ENCODE measurements around the gene DNAJC27. TPM values are rescaled to one million over a fixed set of nuclear protein-coding genes. Genes with fewer than 3 reads are reported as not detected.

Gene DNAJC27
- total and polyA plus RNA-seq, 7 donors: 3.3 to 8.2 (median 7.1) TPM

GRCh38 chr2:24994146-24994724 is 22.5 kb upstream of the DNAJC27 start:
- Histone ChIP-seq H3K4me3 (no peak overlapping the region), H3K9me3 (no peaks in the 10 kb centered on the region), H3K27ac (no peak overlapping the region), H3K4me1 (peaks cover 15% of the 10 kb centered on the region), H3K27me3 (ENCODE audit: insufficient read depth in 3 of 3, low read length in 2 of 3) (no peaks in the 10 kb centered on the region), H3K36me3 (ENCODE audit: insufficient read depth in 1 of 2, low read depth in 1 of 2) (no peaks in the 10 kb centered on the region)
- whole genome bisulfite sequencing, 3 donors: 44 to 61% (median 59%) methylated on average over 1 of the region's 1 CpG
- DNase-seq (no peak), ATAC-seq (no peak)
- intact Hi-C loops (cut with DNase I): loop anchor here in 1 of 2 donors (5.0 kb wide), 1 partner anchor 43 kb away; no protein-coding TSS in a partner anchor
- no peak for TF ChIP-seq CTCF (IDR thresholded peaks at IDR 0.05)

- WGBS, 3 donors: 42 to 59% (median 50%) methylated on average over 6 of the region's 6 CpGs
- intact Hi-C loops (cut with DNase I): loop anchor here in 1 of 2 donors (5.0 kb wide), 1 partner anchor 44 kb away; no protein-coding TSS in a partner anchor
- Histone ChIP-seq H3K36me3 (ENCODE audit: insufficient read depth in 1 of 2, low read depth in 1 of 2) (no peaks in the 10 kb centered on the region), H3K4me1 (peaks cover 15% of the 10 kb centered on the region), H3K4me3 (no peak overlapping the region), H3K27ac (no peak overlapping the region), H3K27me3 (ENCODE audit: insufficient read depth in 3 of 3, low read length in 2 of 3) (no peaks in the 10 kb centered on the region), H3K9me3 (no peaks in the 10 kb centered on the region)
- peak in 1 of 4 donors; percentile 33 for ATAC-seq
- no peak for DNase-seq
- TF ChIP-seq CTCF (IDR thresholded peaks at IDR 0.05): no peak
These were observed 21.8 kb upstream of the DNAJC27 start for GRCh38 chr2:24993406-24994145.

- no peak for DNase-seq
- intact Hi-C loops (cut with DNase I): loop anchor here in 1 of 2 donors (5.0 kb wide), 1 partner anchor 206 kb away; no protein-coding TSS in a partner anchor
- peak in 2 of 4 donors; percentile 61 to 65 for ATAC-seq
- H3K4me1 ChIP-seq: no peaks in the 10 kb centered on the region
- TF ChIP-seq CTCF (IDR thresholded peaks at IDR 0.05): no peak
- H3K4me3 ChIP-seq: no peak overlapping the region
- H3K9me3 ChIP-seq: no peaks in the 10 kb centered on the region
- no peaks in the 10 kb centered on the region for H3K27me3 ChIP-seq (ENCODE audit: insufficient read depth in 3 of 3, low read length in 2 of 3)
- no peaks in the 10 kb centered on the region for H3K36me3 ChIP-seq (ENCODE audit: insufficient read depth in 1 of 2, low read depth in 1 of 2)
- 11 to 22% (median 14%) methylated on average over 3 of the region's 3 CpGs for WGBS, 3 donors
- no peak overlapping the region for H3K27ac ChIP-seq
These were observed 14.6 kb upstream of the DNAJC27 start for GRCh38 chr2:24986372-24986771.

GRCh38 chr2:24985511-24985910 is 13.8 kb upstream of the DNAJC27 start:
- no peak for ATAC-seq
- 85 to 90% (median 88%) methylated on average over 8 of the region's 8 CpGs for WGBS, 3 donors
- Histone ChIP-seq H3K27ac (no peak overlapping the region), H3K27me3 (ENCODE audit: insufficient read depth in 3 of 3, low read length in 2 of 3) (no peaks in the 10 kb centered on the region), H3K4me1 (no peaks in the 10 kb centered on the region), H3K4me3 (no peak overlapping the region), H3K9me3 (no peaks in the 10 kb centered on the region), H3K36me3 (ENCODE audit: insufficient read depth in 1 of 2, low read depth in 1 of 2) (no peaks in the 10 kb centered on the region)
- intact Hi-C loops (cut with DNase I): loop anchor here in 1 of 2 donors (5.0 kb wide), 1 partner anchor 207 kb away; no protein-coding TSS in a partner anchor
- TF ChIP-seq CTCF (IDR thresholded peaks at IDR 0.05): no peak
- DNase-seq: no peak

Measured in psoas muscle (tissue), 8 donors.